Bronchial epithelial cell (primary cell): ENCODE measurements around the gene OR10A5. TPM values are rescaled to one million over a fixed set of nuclear protein-coding genes. Genes with fewer than 3 reads are reported as not detected.
"Not testable (repeated sequence)": the region's sequence is repeated elsewhere in the genome, so short reads cannot be mapped to it uniquely, and the experiment has no call there.

Experiments used
- DNase-seq: peaks from one replicate; pipeline ENCODE4 v3.0.0-alpha.2; 2010; ENCODE audit warnings: low read depth
- FAIRE-seq: peaks from 2 replicates; lab custom pipeline; 2011; peaks lifted over from hg19 to GRCh38; lab: Jason Lieb, UNC
- H3K27me3 ChIP-seq: 2 replicates; pipeline ENCODE4 v1.5.1; 2011; ENCODE audit warnings: low read length; ENCODE audit not compliant: control insufficient read depth, insufficient read depth
- H3K36me3 ChIP-seq: 2 replicates; pipeline ENCODE4 v1.5.1; 2011; ENCODE audit warnings: low read length; ENCODE audit not compliant: control insufficient read depth, insufficient read depth
- H3K4me3 ChIP-seq: 2 replicates; pipeline ENCODE4 v1.5.1; 2011; ENCODE audit warnings: mild to moderate bottlenecking, low read depth, low read length, control low read depth
- CTCF ChIP-seq: IDR thresholded peaks from 2 replicates; pipeline ENCODE4 v1.5.1; 2011; ENCODE audit warnings: mild to moderate bottlenecking, moderate library complexity, low read length, control low read depth, inconsistent platforms; ENCODE audit not compliant: insufficient read depth, severe bottlenecking
- total RNA-seq: library from RNA; depleted of rRNA; stranded (reverse); fragments of >200 nt; gene quantifications from 2 replicates; pipeline ENCODE4 v1.2.1, GENCODE V29; 2014

The OR10A5 gene
- total RNA-seq, 1 donor from 2014 or later = not detected

GRCh38 chr11:6876325-6876724 is 30.8 kb downstream of the OR10A5 start, which contains the start of gene OR10A4:
OR10A4 (plus strand) TSS chr11:6876625; CDS start chr11:6876648, 23 bp downstream.
- DNase-seq (no peak), FAIRE-seq (no peak)
- Histone ChIP-seq H3K27me3 (no peaks in the 10 kb centered on the region), H3K4me3 (no peak within 1 kb of the TSS), H3K36me3 (no peaks in the 10 kb centered on the region)
- no peak for TF ChIP-seq CTCF

GRCh38 chr11:6876914-6877313 is 31.4 kb downstream of the OR10A5 start:
- no peak for TF ChIP-seq CTCF
- no peak overlapping the region for H3K4me3 ChIP-seq
- DNase-seq = no peak
- H3K27me3 ChIP-seq = no peaks in the 10 kb centered on the region
- H3K36me3 ChIP-seq = no peaks in the 10 kb centered on the region
- FAIRE-seq = no peak

GRCh38 chr11:6882751-6883150 is 37.3 kb downstream of the OR10A5 start:
- TF ChIP-seq CTCF = no peak
- no peaks in the 10 kb centered on the region for H3K36me3 ChIP-seq
- no peak for FAIRE-seq

GRCh38 chr11:6887711-6888110 is 42.2 kb downstream of the OR10A5 start:
- H3K4me3 ChIP-seq, DNase-seq, FAIRE-seq, H3K36me3 ChIP-seq, H3K27me3 ChIP-seq: not testable (repeated sequence)

More at GRCh38 chr11:6882751-6883150, 37.3 kb downstream of the OR10A5 start:
- no peaks in the 10 kb centered on the region for H3K27me3 ChIP-seq
- no peak for DNase-seq
- no peak overlapping the region for H3K4me3 ChIP-seq

GRCh38 chr11:6888830-6889229 is 43.3 kb downstream of the OR10A5 start:
- DNase-seq = no peak
- no peaks in the 10 kb centered on the region for H3K36me3 ChIP-seq
- TF ChIP-seq CTCF = no peak
- no peaks in the 10 kb centered on the region for H3K27me3 ChIP-seq
- no peak for FAIRE-seq
- H3K4me3 ChIP-seq = no peak overlapping the region

- no peak for DNase-seq
- H3K4me3 ChIP-seq = no peak overlapping the region
- TF ChIP-seq CTCF = no peak
- no peak for FAIRE-seq
- no peaks in the 10 kb centered on the region for H3K27me3 ChIP-seq
- H3K36me3 ChIP-seq = no peaks in the 10 kb centered on the region
These were observed 44.4 kb downstream of the OR10A5 start for GRCh38 chr11:6889835-6890234.
